ENCODE data around the gene MYO7B.

DNA sequence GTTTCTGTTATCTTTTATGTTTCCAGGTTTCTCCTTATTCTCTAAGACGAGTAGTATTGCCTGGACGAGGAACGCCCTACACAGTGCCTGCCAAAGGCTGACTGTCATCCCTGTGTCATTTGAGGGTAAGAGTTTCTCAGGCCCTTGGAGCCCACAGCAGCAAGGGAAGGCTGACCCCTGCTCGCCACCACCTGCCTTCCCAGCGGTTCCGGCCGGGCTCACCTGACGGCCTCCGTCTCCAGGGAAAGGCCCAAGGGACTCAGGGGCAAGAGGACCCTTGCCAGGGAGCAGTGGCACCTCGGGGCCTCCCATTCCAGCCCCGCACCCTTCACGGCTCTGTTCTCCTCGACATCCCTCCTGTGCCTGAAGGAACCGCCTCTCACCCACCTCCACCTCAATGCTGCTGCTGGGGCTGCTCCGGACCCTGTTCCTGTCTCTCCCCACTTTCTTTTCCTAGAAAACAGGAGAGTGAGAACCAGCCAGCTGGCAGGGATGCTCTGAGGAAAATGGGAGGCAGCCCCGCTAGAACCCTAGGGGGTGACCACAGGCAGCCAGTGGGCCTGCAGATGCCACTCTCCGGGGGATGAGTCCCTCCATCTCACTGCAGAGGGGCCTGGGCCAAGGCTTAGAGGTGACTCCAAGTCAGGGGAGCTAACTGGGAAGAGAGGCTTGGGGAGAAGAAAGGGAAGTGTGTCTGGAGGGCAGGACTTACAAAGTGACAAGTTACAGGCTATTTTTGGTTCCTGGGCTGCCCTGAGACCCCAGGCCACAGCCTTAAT, 138.0 kb downstream of the MYO7B start:
- TF ChIP-seq, protein P1, sequence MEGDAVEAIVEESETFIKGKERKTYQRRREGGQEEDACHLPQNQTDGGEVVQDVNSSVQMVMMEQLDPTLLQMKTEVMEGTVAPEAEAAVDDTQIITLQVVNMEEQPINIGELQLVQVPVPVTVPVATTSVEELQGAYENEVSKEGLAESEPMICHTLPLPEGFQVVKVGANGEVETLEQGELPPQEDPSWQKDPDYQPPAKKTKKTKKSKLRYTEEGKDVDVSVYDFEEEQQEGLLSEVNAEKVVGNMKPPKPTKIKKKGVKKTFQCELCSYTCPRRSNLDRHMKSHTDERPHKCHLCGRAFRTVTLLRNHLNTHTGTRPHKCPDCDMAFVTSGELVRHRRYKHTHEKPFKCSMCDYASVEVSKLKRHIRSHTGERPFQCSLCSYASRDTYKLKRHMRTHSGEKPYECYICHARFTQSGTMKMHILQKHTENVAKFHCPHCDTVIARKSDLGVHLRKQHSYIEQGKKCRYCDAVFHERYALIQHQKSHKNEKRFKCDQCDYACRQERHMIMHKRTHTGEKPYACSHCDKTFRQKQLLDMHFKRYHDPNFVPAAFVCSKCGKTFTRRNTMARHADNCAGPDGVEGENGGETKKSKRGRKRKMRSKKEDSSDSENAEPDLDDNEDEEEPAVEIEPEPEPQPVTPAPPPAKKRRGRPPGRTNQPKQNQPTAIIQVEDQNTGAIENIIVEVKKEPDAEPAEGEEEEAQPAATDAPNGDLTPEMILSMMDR (IDR thresholded peaks at IDR 0.05; ENCODE audit: borderline replicate concordance, extremely low read depth, low read length, poor library complexity, severe bottlenecking) = no peak
- TF ChIP-seq EZH2 (IDR thresholded peaks at IDR 0.05; ENCODE audit: borderline replicate concordance, low read depth, low read length, severe bottlenecking) = no peak
